Measurements from ENCODE around the gene TMEM132D.

GRCh38 chr12:129727100-129727499, 176.7 kb downstream of the TMEM132D start:
- TF ChIP-seq CTCF (tag by site-specific recombination; IDR thresholded peaks at IDR 0.05) (no peak), ZNF24 (tag by site-specific recombination; IDR thresholded peaks at IDR 0.05) (no peak), ZNF214 (tag by site-specific recombination; IDR thresholded peaks at IDR 0.05; ENCODE audit: borderline replicate concordance) (no peak), ZNF48 (tag by site-specific recombination; IDR thresholded peaks at IDR 0.05) (no peak), ZNF76 (tag by site-specific recombination; IDR thresholded peaks at IDR 0.05; ENCODE audit: borderline replicate concordance, low read depth) (no peak), ZNF148 (tag by site-specific recombination; IDR thresholded peaks at IDR 0.05; ENCODE audit: borderline replicate concordance) (no peak), ZNF792 (tag by site-specific recombination; IDR thresholded peaks at IDR 0.05) (no peak), YY1 (tag by site-specific recombination; IDR thresholded peaks at IDR 0.05) (no peak), ZNF558 (tag by site-specific recombination; IDR thresholded peaks at IDR 0.05) (no peak)
- TF ChIP-seq, protein P1, sequence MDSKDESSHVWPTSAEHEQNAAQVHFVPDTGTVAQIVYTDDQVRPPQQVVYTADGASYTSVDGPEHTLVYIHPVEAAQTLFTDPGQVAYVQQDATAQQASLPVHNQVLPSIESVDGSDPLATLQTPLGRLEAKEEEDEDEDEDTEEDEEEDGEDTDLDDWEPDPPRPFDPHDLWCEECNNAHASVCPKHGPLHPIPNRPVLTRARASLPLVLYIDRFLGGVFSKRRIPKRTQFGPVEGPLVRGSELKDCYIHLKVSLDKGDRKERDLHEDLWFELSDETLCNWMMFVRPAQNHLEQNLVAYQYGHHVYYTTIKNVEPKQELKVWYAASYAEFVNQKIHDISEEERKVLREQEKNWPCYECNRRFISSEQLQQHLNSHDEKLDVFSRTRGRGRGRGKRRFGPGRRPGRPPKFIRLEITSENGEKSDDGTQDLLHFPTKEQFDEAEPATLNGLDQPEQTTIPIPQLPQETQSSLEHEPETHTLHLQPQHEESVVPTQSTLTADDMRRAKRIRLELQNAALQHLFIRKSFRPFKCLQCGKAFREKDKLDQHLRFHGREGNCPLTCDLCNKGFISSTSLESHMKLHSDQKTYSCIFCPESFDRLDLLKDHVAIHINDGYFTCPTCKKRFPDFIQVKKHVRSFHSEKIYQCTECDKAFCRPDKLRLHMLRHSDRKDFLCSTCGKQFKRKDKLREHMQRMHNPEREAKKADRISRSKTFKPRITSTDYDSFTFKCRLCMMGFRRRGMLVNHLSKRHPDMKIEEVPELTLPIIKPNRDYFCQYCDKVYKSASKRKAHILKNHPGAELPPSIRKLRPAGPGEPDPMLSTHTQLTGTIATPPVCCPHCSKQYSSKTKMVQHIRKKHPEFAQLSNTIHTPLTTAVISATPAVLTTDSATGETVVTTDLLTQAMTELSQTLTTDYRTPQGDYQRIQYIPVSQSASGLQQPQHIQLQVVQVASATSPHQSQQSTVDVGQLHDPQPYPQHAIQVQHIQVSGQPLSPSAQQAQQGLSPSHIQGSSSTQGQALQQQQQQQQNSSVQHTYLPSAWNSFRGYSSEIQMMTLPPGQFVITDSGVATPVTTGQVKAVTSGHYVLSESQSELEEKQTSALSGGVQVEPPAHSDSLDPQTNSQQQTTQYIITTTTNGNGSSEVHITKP (tag by site-specific recombination; IDR thresholded peaks at IDR 0.05), result no peak

Data from HEK293 (cell line).